ENCODE measurements around the gene FZR1. TPM values are rescaled to one million over a fixed set of nuclear protein-coding genes. Genes with fewer than 3 reads are reported as not detected.
"Not testable (repeated sequence)": the region's sequence is repeated elsewhere in the genome, so short reads cannot be mapped to it uniquely, and the experiment has no call there.

The FZR1 gene
- total RNA-seq, 2 donors from 2014 or later = 51.5 to 64.3 TPM

DNA sequence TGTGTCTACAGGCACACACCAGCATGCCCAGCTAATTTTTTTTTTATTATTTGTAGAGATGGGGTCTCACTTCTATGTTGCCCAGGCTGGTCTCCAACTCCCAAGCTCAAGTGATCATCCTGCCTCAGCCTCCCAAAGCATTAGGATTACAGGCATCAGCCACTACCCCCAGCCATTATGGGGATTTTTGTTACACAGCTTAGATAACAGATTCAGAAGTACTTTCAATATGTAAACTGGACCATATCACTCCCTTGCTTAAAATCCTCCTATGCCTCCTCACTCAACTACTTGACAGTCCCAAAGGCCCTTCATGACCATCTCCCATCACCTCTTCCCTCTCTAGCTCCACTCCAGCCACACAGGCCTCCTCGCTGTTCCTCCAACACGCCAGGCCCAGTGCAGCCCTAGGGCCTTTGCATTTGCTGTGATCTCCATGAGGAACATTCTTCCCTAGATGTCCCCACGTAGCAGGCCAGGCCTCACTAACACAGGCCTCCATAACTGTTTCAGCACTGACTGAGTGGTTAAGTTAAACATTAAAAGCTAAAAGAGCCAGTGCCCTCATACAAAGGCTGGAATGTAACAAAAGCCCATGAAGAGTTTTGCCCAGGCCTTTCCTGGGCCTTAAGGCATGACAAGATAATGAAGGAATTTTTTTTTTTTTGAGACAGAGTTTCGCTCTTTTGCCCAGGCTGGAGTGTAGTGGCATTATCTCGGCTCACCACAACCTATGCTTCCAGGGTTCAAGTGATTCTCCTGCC, 8.2 kb upstream of the FZR1 start:
- Mint-ChIP-seq H3K4me3 (no peak overlapping the region), H3K9me3 (peaks cover 4% of the 10 kb centered on the region), H3K27ac (peak overlapping the region; percentile 15), H3K4me1 (peaks cover 14% of the 10 kb centered on the region), H3K36me3 (ENCODE audit: low read depth) (peaks cover 44% of the 10 kb centered on the region), H3K27me3 (no peaks in the 10 kb centered on the region)
- no peak for ATAC-seq (replicated peaks)

DNA sequence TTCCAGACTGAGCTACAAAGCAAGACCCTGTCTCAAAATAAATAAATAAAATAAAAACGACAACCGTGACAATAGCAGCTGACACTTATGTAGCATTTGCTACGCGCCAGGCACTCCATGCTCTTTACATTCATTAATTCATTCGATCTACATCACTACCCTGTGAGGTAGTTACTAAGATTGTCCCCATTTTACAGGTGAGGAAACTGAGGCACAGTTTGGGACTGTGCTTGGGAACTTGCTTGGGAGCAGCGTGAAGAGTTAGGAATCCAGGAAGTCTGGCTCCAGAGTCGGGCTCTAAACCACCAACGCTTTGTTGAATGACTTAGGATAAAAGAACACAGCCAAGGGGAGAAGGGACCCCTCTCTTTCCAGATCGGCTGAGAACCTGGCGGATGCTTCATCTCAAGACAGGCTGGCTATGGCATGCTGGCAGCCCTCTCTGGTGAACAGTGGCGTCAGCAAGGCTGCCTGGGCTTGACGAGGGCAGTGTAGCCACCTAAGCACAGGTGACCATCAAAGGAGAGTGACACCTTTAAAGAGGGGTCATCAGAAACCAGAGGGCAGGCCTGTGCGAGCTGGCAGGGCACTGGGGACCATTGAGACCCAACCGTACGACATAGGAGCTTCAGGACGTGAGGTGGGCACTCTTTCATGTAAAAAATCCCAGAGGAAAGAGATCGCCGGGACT, 6.2 kb upstream of the FZR1 start:
- H3K27me3 Mint-ChIP-seq = no peaks in the 10 kb centered on the region

DNA sequence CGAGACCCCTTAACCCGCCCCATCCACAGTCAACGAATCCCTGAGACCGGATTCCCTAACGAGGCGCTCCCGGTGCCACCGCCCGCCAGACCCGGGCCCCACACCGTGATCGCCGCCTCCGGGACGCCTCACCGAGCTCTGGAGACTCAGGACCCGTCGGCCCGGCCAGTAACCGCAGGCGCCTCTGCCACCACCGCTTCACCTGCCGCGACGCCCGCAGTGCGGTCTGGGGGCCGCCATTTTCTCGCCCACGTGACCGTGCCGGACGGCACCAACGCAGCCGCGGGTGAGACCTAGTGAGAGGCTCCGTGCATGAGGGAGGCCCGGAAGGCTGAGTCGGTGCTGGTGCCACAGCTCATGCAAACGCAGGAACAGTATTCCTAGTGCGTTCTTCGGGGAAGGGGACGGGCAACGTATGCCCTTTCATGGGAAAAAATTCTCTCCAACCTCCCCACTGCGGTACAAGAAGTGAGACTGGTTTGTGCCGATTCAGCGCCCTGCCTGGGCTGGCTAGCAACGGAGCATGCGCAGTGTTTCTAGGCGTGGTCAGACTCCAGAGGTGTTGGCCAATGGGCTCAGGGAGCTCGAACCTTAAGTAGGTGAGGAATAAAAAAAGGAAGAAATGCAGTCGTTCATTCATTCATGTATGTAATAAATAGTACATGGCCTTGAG, 5.5 kb upstream of the FZR1 start, which contains the start of gene DOHH:
Gene DOHH (minus strand): TSS at position 246 of the 673 bp plus-strand sequence. CDS start 3,860 bp downstream, outside the sequence.
- Mint-ChIP-seq H3K27me3 (no peaks in the 10 kb centered on the region), H3K4me1 (peaks cover 14% of the 10 kb centered on the region), H3K9me3 (peaks cover 4% of the 10 kb centered on the region), H3K27ac (peak within 1 kb of the TSS; percentile 100), H3K4me3 (peak within 1 kb of the TSS; percentile 94), H3K36me3 (ENCODE audit: low read depth) (peaks cover 20% of the 10 kb centered on the region)
- ATAC-seq (replicated peaks) = peak; percentile 91

More for the DNA sequence above, 6.2 kb upstream of the FZR1 start:
- peaks cover 14% of the 10 kb centered on the region for H3K4me1 Mint-ChIP-seq
- H3K27ac Mint-ChIP-seq = peak overlapping the region; percentile 100
- peaks cover 4% of the 10 kb centered on the region for H3K9me3 Mint-ChIP-seq
- peak; percentile 7 for ATAC-seq (replicated peaks)
- peak overlapping the region; percentile 94 for H3K4me3 Mint-ChIP-seq
- H3K36me3 Mint-ChIP-seq (ENCODE audit: low read depth) = peaks cover 27% of the 10 kb centered on the region

DNA sequence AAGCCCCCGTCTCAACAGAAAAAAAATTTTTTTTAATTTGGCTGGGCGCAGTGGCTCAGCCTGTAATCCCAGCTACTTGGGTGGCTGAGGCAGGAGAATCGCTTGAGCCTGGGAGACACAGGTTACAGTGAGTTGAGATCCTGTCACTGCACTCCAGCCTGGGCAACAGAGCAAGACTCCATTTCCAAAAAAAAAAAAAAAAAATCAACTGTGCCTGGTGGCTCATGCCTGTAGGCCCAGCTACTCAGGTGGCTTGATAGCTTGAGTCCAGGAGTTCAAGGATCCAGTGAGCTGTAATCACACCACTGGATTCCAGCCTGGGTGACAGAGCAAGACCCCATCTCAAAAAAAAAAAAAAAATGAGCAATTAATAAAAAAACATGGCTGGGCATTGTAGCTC, 4.3 kb upstream of the FZR1 start:
- Mint-ChIP-seq H3K27me3 (no peaks in the 10 kb centered on the region), H3K27ac (no peak overlapping the region), H3K9me3 (peaks cover 4% of the 10 kb centered on the region), H3K36me3 (ENCODE audit: low read depth) (peaks cover 14% of the 10 kb centered on the region), H3K4me1 (peaks cover 14% of the 10 kb centered on the region), H3K4me3 (no peak overlapping the region)
- no peak for ATAC-seq (replicated peaks)

DNA sequence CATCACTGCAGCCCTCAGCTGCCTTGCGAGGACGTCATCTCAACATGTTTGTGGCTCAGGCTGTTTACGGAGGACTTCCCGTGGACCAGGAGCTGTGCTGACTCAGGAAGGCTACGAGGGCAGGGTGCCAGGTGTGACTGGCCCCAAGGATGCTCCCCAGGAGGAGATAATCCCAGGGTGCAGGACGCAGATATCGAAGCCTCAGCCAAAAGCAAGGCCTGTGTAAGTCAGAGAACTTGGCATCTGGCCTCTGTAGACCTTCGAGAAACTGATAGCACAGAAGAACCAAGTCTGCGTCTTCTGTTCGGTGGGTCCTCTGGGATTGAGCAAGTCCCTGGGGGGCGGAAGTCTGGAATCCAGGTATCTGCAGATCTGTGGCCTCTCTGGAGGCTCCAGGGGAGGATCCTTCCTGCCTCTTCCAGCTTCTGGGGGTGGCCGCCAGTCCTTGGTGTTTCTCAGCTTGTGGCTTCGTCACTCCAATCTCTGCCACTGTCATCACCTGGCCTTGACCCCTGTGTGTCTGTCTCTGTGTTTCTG, 3.0 kb upstream of the FZR1 start:
- Mint-ChIP-seq H3K9me3 (peaks cover 4% of the 10 kb centered on the region), H3K27ac (no peak overlapping the region), H3K27me3 (no peaks in the 10 kb centered on the region), H3K4me1 (peaks cover 21% of the 10 kb centered on the region), H3K4me3 (no peak overlapping the region), H3K36me3 (ENCODE audit: low read depth) (peaks cover 18% of the 10 kb centered on the region)
- ATAC-seq (replicated peaks) = no peak

DNA sequence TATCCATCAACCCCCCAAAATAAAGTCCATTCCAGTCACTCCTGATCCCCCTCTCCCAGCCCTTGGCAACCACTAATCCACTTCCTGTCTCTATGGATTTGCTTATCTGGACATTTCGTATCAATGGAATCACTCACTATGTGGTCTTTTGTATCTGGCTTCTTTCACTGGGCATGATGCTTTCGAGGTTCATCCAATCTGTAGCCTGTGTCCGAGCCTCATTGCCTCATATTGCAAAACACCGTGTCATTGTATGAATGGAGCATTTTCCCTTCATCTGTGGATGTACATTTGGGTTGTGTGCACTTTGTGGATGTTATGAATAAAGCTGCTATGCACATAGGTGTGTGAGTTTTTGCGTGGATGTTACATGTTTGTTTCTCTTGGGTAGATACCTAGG, 1.4 kb upstream of the FZR1 start:
- no peak overlapping the region for H3K27ac Mint-ChIP-seq
- H3K4me3 Mint-ChIP-seq = peak overlapping the region; percentile 81
- no peaks in the 10 kb centered on the region for H3K27me3 Mint-ChIP-seq
- no peak for ATAC-seq (replicated peaks)
- H3K9me3 Mint-ChIP-seq = peaks cover 4% of the 10 kb centered on the region
- peaks cover 33% of the 10 kb centered on the region for H3K36me3 Mint-ChIP-seq (ENCODE audit: low read depth)
- H3K4me1 Mint-ChIP-seq = peaks cover 24% of the 10 kb centered on the region

DNA sequence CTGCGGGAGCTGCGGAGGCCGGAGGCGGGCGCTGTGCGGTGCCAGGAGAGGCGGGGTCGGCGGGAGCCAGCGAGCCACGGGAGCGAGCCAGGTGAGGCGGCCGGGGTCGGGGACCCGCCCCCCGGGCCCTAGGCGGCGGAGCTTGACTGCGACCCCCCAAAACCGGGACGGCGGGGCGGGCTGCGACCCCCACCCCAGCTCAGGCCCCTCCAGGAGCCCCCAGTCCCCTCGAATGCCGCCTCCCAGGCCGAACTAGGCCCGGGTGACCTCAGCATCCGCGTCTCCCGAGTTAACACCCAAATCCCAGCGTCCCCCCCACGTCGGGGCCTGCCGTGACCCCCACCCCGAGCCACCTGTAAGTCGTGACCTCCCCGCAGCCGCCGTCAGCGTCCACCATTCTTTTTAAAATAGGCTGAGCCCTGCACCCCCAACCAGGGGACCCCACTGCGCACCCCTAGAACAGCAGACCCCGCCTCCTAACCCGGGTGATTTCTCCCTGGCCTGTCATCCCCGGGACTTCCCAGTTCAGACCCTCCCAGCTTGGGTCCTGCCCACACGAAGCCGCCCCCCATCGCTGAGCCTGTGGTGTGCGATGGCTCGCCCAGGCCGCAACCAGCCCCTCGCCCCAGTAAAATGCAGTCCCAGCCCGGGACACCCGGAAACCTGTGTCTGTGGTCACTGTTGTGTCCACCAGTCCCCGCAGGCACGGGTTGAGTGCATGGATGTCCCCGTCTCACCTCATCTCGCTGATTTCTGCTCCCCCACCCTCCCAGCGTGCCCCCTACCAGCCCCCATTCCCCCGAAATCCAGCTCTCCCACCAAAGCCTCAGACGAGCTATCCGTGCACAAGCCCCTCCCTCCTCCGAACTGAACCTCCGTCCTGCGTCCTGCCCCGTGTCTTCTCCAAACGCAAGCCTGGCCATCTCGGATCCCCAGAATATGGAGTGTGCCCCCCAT, 551 bp downstream of the FZR1 start:
- no peak for ATAC-seq (replicated peaks)
- Mint-ChIP-seq H3K4me3 (peak overlapping the region; percentile 81), H3K4me1 (peaks cover 20% of the 10 kb centered on the region), H3K9me3 (no peaks in the 10 kb centered on the region), H3K36me3 (ENCODE audit: low read depth) (peaks cover 32% of the 10 kb centered on the region), H3K27ac (peak overlapping the region; percentile 97), H3K27me3 (no peaks in the 10 kb centered on the region)

DNA sequence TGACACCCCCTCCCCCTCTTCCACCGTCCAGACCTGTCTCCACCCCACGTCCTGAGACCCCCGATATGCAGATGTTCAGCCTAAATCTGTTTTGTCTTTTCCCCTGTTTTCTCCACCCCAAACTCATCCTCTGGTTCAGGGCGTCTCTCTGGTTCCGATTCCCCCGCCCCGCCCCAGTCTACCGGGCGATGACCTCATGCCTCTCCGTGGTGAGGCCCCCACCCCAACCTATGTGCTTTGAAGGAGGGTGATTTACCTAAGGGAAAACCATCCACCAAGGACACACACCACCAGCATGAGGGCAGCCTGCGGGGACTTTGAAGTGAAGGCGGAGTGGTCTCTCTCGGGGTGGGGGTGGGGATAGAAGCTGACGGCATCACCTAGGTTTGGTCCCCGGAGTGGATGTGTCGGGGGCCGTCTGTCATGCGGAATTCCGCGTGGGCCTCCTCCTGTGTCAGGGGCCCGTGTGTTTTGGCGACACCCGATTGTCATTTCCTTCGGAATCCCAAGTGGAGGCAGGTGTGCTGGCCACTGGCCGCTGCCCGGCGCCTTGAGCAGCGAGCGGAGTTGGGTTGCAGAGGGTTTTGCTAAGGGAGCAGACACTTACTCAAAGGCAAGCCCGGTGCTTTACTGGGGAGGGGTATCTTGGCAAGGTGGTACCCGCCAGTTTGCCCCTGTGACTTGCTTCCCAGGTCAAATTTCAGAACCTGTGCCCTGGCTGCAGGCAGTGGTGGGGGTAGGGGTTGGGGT, 1.4 kb downstream of the FZR1 start:
- H3K27me3 Mint-ChIP-seq = no peaks in the 10 kb centered on the region
- H3K4me1 Mint-ChIP-seq = peaks cover 20% of the 10 kb centered on the region
- peak overlapping the region; percentile 97 for H3K27ac Mint-ChIP-seq
- no peak for ATAC-seq (replicated peaks)
- peak overlapping the region; percentile 81 for H3K4me3 Mint-ChIP-seq
- H3K36me3 Mint-ChIP-seq (ENCODE audit: low read depth) = peaks cover 36% of the 10 kb centered on the region
- no peaks in the 10 kb centered on the region for H3K9me3 Mint-ChIP-seq

DNA sequence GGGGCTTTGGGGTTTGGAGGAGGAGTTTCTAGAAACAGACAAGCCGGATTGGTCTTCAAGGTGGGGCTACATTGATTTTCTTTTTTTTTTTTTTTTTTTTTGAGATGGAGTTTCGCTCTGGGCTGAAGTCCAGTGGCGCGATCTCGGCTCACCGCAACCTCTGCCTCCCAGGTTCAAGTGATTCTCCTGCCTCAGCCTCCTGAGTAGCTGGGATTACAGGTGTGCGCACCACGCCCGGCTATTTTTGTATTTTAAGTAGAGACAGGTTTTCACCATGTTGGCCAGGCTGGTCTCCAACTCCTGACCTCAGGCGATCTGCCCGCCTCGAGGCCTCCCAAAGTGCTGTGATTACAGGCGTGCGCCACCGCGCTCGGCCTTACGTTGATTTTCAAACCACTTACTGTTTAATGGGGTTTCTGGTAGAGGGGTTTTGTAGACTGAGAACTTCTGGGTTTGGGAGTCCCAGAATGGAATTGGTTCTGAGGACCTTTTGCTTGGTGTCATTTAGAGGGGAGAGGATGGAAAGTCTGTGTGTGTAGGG, 2.1 kb downstream of the FZR1 start:
- H3K9me3 Mint-ChIP-seq; H3K27me3 Mint-ChIP-seq; ATAC-seq (replicated peaks); H3K27ac Mint-ChIP-seq: not testable (repeated sequence)
- Mint-ChIP-seq H3K4me3 (peak overlapping the region; percentile 81), H3K36me3 (ENCODE audit: low read depth) (peaks cover 36% of the 10 kb centered on the region), H3K4me1 (peaks cover 20% of the 10 kb centered on the region)

DNA sequence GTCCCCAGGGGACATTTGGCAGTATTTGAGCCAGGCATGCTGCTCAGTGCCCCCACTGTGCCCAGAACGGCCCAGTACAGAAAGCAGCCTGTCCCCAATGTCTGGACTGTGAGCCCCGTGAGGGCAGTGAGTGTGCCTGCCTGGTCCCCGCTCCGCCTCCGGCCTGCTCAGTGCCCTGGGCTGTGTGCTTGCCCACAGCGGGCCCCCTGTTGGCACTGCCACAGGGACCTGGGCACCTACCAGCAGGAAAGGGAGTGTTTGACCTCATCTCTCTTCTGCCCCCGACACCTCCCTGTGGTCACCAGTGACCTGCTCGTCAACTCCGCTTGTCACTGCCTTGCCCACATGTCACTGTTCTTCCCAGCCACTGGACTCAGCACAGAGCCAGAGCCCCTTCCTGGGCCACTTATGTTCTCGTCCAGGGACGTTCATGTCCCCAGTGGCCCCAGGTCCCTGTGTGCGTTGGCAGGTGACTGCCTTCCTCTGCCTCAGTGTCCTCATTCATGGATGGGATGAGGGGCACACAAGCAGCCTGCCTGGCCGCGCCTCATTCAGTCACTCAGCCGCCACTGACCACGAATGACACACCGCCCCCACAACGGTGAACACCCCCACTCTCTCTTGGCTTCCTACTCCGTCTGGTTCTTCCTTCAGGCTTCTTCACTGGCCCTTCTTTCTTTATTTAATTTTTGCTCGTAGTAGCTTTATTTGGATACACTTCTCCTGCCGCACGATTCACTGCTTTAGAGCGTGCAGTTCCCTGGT, 2.8 kb downstream of the FZR1 start:
- Mint-ChIP-seq H3K27ac (peak overlapping the region; percentile 94), H3K9me3 (no peaks in the 10 kb centered on the region), H3K27me3 (no peaks in the 10 kb centered on the region), H3K4me3 (peak overlapping the region; percentile 81), H3K4me1 (peaks cover 23% of the 10 kb centered on the region), H3K36me3 (ENCODE audit: low read depth) (peaks cover 36% of the 10 kb centered on the region)
- no peak for ATAC-seq (replicated peaks)

DNA sequence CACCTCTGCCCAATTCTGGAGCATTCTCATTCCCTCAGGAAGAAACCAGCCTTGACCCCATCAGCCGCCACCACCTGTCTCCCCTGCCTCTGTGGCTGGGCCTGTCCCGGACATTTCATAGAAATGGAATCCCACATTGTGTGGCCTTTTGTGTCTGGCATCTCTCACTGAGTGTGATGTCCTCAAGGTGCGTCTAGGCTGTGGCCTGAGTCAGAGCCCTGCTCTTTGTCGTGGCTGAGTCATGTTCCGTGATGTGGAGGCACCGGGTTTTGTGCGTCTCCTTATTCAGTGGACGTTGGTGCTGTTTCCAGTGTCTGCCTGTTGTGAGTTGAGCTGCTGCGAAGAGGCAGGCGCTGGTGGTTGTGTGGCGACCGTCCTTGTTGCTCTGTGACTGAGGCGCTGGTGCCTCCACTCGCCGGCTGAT, 3.5 kb downstream of the FZR1 start:
- Mint-ChIP-seq H3K27me3 (no peaks in the 10 kb centered on the region), H3K4me1 (peaks cover 29% of the 10 kb centered on the region), H3K36me3 (ENCODE audit: low read depth) (peaks cover 36% of the 10 kb centered on the region), H3K27ac (peak overlapping the region; percentile 94), H3K4me3 (peak overlapping the region; percentile 81), H3K9me3 (no peaks in the 10 kb centered on the region)
- peak; percentile 37 for ATAC-seq (replicated peaks)

DNA sequence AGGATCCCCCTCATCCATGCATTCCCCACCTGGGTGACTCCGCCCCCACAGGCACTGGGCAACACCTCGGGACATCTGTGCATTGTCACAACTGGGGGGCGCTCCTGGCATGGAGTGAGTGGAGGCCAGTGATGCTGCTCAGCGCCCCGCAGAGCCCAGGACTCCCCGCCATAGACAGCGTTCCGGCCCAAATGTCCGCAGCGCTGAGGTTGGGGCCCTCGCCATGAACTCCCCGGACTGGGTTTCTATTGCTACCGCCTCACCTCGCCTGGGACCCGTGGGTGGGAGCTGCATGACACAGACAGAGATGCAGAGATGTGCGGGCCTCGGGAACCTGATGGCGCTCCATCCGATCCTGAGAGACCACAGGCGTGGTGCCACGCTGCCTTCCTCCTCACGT, 4.6 kb downstream of the FZR1 start:
- Mint-ChIP-seq H3K4me3 (no peak overlapping the region), H3K4me1 (peaks cover 30% of the 10 kb centered on the region), H3K27me3 (no peaks in the 10 kb centered on the region), H3K9me3 (no peaks in the 10 kb centered on the region), H3K27ac (no peak overlapping the region), H3K36me3 (ENCODE audit: low read depth) (peaks cover 36% of the 10 kb centered on the region)
- no peak for ATAC-seq (replicated peaks)
